Effector CD4-positive, alpha-beta T cell (primary cell): Measurements from ENCODE around the gene BOC.

Experiments used
- DNase-seq: peaks from one replicate; pipeline ENCODE4 v3.0.0-alpha.2; 2020

The BOC gene

DNA sequence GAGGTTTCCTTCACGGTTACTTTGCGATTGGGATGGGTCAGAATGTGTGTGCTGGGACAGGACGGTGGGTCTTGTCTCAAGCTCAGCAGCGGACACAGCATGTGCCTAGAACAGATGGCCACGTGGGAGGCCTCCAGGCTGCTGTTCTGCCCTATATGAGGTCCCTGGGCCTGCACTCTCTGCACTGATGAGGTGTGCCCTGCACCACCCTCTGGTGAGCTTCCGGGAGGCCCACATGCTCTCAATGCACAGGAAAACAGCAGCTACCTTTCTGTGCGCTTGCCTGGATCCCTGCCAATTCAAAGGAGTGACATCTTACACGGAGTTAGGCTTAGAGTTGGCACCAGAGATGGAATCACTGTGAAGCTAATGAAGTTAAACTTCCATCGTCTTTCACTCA lies 59.8 kb downstream of the BOC start:
- no peak for DNase-seq

DNA sequence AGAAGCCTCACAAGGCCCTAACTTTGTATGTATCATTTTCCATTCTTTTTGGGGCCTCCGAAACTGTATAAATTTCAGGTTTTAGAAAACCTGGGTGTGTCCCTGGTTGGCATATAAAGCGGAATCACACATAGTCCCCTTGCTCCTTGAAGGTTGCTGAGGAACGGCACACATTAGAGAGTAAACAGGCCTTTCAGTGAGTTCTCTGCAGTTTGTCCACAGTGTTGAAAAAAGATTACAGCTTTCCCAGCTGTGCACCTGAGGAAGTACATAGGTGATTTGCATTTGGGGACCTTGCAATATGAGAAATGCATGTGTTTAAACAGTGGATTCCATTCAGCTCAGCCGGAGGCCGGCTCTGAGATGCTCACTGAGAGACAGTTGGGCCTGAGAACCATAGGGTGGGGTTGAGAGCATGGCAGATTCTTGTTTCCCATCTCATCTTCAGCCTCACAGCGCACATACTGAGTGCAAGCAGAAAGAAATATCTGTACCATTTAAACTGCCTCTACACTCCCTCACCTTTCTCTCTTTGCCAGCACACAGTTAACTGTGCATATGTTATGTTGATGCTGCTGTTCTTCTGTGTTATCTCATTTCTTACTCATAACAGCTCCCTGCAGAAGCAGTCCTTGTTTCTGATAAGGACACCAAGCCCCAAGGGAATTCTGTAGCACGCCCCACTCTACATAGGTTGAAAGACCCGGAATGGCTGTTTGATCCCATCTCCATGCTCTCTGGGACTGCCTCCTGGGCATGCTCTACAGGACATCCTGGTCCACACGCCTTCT lies 60.4 kb downstream of the BOC start:
- no peak for DNase-seq

DNA sequence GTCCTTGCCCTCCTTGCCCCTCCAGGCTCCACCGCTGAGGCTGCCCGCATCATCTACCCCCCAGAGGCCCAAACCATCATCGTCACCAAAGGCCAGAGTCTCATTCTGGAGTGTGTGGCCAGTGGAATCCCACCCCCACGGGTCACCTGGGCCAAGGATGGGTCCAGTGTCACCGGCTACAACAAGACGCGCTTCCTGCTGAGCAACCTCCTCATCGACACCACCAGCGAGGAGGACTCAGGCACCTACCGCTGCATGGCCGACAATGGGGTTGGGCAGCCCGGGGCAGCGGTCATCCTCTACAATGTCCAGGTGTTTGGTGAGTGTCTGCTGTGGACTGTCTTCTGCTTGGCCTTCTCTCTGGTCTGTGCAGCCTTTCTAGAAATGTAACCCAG lies 61.0 kb downstream of the BOC start:
- no peak for DNase-seq

DNA sequence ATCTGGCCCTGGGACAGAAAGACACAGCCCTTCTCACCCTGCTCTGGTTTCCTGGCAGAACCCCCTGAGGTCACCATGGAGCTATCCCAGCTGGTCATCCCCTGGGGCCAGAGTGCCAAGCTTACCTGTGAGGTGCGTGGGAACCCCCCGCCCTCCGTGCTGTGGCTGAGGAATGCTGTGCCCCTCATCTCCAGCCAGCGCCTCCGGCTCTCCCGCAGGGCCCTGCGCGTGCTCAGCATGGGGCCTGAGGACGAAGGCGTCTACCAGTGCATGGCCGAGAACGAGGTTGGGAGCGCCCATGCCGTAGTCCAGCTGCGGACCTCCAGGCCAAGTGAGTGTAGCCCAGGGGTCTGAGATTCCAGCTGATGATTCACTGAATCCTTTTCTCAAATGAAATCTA lies 61.7 kb downstream of the BOC start:
- no peak for DNase-seq

DNA sequence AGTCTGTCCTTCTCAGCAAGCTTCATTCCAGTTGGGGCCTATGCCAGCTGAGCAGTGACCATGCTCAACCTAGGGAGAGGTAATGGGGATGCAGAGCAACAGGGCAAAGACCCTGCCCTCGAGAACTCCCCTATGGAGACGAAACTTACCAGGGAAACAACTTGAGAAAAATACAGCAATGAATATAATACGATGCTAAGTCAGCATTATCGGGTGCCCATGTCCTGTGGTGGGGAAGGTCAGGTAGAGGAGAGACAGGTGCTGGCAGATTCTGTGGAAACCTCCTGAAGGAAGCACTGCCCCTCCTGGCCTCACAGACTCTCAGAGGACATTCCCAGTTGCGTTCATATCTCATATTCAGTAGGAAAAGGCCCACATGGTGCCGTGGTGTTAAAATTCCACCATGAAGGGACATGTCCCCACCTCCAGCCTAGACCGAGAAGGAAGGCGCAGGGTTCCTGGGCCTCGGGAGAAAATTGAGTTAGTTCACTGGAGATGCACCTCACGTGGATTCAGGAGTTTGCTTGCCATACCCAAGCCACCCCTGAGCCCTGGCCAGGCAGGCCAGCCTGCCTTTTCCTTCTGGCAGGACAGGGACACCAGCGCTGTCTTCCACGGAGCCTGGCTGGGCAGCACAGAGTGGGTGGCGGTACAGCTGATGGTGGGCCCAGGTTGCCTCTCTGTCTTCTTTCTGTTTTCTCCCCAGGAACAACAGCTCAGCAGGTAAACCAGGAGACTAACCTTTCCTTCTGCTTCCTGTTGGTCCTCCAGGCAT lies 62.4 kb downstream of the BOC start:
- no peak for DNase-seq

DNA sequence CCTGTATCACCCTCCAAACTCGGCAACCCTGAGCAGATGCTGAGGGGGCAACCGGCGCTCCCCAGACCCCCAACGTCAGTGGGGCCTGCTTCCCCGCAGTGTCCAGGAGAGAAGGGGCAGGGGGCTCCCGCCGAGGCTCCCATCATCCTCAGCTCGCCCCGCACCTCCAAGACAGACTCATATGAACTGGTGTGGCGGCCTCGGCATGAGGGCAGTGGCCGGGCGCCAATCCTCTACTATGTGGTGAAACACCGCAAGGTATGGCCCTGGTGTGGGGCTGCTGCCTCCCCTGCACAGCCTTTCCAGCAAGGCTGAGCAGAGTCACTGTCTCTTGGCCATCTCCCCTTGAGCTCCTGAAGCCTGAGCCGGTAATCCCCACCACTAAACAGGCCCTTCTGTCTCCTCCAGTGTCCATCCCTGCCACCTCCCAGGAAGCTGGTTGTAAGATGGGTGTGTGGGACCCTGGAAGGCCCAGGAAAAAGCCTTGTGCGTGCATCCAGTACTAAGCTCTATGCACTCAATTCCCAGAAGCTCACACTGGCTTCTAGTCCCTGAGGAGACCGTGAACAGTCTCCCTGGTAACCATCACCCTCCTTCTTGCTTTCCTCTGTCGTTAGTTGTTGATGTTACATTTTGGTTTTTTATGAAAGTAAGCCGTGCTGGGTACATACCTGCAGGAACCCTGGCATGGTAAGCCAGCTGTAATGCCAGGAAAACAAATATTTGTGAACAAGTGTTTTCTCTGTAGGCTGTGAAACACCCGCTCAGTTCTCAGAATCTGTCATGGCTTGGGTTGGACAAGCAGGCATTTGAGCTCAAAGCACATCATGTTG lies 63.3 kb downstream of the BOC start:
- DNase-seq = no peak

DNA sequence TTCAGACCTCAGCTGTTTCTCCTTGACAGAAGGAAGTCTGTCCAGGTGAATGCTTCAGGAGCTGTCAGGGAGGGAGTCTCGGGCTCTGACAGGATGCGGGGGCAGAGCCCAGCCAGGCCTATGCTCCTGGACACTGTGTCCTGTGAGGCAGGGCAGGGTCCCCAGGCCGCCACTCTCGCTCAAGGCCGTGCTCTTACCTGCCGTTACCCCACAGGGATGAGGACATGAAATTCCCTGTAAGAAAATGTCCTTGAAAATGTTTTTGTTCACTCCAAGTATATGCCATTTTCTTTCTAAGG lies 63.9 kb downstream of the BOC start:
- DNase-seq = no peak

DNA sequence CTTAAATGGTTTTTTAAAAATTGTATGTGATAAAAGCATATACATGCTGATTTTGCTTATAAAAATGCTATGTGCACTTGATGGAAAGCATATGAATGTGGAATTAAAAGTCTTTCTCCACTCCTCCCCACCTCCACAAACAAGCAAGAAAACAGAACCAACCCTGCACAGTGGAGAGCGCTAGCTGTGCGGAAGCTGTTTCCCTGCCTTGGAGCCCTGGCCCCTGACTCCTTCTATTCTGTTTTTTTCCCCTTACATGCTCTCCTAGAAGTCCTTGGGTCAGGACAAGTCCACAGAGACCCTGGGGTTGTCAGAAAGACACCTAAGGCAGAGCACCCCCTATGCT lies 64.2 kb downstream of the BOC start:
- no peak for DNase-seq

DNA sequence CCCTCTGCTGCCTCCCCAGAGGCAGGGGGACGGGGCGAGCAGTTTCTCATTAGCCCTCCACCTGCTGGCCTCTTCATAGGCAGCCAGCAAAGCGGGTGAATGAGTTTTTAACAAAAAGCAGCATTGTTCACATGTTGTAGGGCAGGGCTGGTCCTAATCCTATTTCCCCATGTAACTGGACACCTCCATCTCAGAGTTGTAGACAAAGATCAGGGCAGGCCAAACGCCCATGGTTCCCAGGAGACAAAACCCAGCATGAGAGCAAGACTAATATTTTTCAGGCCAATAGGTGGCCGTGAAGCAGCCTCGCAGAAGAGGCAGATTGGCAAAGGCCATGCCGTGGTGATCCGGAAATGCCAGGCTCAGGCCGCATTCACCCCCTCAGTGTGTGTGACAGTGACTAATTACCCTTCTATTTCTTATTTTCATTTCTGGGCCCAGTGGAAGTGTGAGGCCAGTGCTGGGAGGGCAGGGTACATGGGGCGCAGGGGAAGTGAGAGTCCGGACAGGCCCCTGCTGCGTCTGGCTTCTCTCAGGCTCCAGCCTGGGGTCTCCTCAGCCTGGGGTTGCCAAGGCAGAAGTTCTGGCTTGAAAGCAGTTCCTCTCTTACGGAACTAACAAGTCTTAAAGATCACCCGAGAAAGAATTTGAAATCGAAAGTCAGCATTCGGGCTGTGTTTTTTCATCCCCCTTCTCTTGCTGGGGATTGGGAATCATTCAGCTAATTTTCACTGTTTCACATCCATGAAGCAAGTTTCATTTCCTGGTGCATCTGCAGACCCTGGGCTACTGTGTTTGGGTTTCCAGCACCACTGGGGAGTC lies 64.8 kb downstream of the BOC start:
- DNase-seq = no peak

DNA sequence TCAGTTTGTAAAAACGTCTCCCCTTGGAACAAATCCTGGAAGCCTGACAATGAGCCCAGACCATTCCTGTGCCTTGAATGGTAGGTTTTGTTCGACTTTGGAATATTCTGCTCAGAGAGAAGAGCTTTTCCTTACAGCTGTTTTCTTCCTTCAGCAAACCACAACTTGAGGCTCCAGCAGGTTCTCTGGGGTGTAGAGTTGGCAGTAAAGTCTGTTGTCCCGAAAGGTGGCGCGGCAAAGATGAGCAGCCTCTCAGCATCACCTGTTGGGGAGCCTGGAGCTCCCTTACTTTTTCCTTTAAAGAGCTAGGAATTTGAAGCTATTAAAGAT lies 65.4 kb downstream of the BOC start:
- DNase-seq = no peak

DNA sequence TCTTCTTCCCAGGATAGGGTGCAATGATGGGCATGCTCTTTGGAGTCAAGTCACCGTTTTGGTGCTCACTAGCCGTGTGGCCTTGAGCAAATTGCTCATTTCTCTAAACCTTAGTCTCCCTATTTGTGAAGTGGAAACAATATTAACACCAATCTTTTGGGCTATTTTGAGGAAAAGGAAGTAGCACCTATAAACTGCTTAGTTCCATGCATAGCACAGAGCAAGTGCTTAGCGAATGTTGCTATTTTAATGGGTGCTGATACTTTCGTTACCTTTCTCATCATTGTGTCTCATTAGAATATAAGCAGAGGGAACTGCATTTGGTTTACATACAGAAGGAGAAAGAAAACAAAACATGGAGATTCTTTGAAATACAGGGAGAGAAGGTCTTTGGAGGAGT lies 66.1 kb downstream of the BOC start:
- no peak for DNase-seq

DNA sequence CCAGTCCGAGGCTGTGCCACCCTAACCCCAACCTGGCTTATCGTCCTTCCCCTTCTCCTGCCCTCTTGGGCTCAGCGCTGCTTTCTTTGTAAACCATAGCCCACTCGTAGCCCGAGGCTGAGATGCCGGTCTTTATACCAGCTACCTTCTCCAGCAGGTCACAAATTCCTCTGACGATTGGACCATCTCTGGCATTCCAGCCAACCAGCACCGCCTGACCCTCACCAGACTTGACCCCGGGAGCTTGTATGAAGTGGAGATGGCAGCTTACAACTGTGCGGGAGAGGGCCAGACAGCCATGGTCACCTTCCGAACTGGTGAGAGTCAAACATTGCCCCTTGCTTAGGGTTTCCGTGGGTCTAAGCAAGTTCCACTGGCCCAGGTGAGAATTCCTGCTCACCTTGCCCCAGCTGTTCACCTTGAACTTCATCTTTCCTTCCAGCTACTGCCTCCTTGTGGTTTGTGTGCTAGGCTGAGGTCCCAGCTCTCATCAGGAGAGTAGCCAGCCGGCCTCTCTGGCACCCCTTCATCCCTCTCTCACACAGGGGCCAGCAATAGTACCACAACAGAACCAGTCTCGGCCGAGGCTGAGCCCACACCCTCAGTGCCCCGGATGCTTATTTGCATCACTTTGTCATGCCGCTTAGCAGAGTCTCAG lies 66.7 kb downstream of the BOC start:
- DNase-seq = no peak

DNA sequence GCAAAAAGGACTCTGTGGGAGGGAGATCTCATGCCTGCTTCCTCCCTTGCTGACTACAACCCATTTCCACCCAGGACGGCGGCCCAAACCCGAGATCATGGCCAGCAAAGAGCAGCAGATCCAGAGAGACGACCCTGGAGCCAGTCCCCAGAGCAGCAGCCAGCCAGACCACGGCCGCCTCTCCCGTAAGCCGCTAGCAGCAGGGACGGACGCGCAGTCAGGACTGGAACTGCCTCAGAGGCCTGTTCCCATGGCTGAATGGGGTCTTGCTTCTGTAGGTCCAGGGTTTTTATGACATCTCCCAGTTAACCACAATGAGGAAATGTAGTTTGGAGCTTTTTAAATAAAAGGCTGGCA lies 67.2 kb downstream of the BOC start:
- DNase-seq = no peak

DNA sequence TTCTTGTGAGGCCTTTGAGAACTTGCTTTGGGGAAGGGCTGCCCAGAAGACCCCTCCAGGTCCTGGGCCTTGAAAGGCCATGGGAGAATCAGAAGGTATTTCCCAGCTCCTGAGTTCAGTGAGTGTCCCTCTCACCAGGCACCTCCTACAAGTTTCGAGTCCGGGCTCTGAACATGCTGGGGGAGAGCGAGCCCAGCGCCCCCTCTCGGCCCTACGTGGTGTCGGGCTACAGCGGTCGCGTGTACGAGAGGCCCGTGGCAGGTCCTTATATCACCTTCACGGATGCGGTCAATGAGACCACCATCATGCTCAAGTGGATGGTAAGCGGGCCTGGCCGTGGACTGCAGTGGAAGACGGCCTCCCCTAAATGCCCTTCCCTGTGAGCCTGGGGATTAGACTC lies 68.3 kb downstream of the BOC start:
- no peak for DNase-seq

DNA sequence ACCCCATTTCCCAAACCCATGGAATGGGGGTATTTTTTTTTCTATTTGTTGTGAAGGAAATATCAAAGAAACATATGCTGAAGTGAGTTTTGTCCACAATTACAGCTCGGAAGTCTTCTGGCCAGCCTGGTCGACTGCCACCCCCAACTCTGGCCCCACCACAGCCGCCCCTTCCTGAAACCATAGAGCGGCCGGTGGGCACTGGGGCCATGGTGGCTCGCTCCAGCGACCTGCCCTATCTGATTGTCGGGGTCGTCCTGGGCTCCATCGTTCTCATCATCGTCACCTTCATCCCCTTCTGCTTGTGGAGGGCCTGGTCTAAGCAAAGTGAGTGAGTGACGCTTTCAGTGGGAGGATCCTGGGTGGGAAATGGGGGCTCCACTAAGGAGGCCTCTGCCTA lies 71.9 kb downstream of the BOC start:
- no peak for DNase-seq

DNA sequence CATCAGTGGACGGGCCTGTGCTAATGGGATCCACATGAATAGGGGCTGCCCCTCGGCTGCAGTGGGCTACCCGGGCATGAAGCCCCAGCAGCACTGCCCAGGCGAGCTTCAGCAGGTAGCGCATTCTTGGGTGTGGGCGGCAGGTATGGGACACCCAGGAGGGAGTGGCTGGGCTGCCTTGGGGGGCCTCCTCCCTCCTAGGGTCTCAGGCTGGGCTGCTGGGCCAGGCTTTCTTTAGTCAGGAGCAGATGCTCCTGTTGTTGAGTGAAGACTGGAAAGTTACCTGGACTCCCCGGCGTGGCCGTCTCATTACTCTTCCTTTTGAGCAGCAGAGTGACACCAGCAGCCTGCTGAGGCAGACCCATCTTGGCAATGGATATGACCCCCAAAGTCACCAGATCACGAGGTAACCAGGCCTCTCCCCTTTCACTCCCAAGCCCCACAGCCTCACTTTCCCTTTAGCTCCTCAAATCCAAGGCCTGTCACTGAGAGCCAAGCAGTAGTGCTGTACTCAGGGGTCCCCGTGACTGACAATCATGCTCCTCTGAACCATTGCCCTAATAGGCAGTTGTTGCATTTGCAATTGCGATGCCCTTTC lies 73.2 kb downstream of the BOC start:
- DNase-seq = no peak

DNA sequence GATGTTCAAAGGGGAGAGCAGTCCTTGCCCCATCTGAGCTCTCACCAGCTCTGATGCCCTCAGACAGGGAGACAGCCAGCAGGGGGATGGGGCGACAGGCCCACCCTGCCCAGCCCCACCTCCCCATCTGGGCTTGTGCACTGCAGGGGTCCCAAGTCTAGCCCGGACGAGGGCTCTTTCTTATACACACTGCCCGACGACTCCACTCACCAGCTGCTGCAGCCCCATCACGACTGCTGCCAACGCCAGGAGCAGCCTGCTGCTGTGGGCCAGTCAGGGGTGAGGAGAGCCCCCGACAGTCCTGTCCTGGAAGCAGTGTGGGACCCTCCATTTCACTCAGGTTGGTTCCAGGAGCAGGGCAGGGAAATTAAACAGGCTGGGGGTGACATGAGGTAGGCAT lies 73.9 kb downstream of the BOC start:
- no peak for DNase-seq

DNA sequence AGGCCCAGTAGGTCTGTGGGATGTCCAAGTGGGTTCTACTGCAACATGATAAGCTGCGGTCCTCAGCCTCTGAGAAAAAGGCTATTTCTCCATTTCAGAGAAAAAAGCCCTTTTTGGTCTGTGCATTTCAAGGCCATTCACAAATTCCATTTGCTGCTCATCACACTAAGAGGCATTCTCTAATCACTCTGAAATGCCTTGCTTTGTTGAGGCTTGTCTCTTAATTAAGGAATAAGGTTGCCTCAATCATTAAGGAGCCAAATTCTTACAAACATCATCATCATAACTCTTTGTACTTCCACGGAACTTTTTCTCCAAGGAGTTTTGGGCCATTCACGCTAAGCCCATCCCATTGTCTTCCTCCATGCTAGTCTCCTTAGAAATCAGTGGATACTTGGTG lies 74.4 kb downstream of the BOC start:
- DNase-seq = no peak

DNA sequence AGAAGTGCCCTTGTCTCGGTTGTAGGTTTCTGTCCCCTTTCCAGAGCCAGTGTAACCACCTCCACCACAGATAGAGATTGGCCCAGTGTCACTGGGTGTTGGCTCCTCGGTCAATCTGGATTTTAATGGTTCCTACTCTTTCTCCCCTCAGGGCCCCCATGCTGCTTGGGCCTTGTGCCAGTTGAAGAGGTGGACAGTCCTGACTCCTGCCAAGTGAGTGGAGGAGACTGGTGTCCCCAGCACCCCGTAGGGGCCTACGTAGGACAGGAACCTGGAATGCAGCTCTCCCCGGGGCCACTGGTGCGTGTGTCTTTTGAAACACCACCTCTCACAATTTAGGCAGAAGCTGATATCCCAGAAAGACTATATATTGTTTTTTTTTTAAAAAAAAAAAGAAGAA lies 75.2 kb downstream of the BOC start:
- DNase-seq = no peak

DNA sequence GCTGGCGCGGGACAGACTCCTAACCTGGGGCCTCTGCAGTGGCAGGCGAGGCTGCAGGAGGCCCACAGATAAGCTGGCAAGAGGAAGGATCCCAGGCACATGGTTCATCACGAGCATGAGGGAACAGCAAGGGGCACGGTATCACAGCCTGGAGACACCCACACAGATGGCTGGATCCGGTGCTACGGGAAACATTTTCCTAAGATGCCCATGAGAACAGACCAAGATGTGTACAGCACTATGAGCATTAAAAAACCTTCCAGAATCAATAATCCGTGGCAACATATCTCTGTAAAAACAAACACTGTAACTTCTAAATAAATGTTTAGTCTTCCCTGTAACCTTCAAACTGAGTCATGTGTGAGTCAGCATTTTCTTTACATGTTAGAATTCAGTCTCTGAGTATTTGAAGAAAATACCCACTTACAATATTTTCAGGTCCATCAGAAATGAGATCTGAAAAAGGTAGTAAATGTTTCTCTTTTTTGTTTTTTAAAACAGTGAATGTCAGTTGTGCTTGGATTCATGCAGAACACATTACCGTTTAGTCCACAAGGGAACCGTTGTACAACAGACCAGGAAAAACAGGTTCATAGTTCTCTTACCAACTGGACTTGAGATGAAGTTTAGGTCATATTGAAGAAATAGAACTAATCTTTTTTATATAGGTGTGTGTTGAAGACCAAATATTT lies 75.9 kb downstream of the BOC start:
- no peak for DNase-seq

DNA sequence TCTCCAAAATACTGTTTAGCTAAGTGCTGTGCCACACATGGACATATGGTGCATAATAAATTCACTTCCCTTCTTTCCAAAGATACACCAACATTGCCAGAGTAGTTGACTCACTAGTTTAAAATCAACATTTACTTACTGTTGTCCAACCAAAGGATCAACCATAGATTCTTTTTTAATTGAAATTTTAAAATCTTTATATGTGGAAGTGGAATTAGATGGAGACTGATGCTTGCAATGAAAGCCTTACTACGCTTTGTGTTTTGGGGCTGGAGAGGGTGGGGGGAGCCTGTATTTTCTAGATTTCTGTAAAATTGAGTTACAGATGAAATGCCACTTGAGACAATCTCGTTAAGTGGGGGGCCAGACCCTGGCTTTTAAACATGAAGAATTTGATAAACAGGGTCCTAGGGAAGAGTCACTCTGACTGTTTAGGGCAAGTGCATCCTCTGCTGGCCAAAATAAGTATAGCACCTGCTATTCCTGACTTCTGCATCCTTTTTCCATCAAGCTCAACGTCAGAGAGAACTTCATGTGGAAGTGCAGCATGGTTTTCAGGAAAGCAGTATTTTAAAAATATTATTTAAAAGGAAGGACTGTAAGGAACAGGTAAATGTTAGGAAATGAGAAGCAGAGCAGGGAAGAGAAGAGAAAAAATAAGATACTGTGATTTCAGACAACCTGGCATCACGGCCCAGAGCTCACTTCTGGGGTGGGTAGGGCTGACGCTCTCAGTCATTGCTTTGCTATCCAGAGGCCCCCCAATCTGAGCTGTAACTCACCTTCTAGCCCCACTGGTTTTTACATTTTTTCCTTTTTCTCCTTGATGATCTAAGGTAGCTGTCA lies 76.7 kb downstream of the BOC start:
- peak; percentile 28 for DNase-seq
